Measurements from ENCODE around the gene BEAN1.
"Not testable (repeated sequence)": the region's sequence is repeated elsewhere in the genome, so short reads cannot be mapped to it uniquely, and the experiment has no call there.

Gene BEAN1

GRCh38 chr16:66512272-66513110 is 85.4 kb downstream of the BEAN1 start:
- ChIA-PET CTCF (interaction anchor here (0.7 to 2.3 kb wide), 11 partner anchors 10 to 106 kb away, joined by 3 to 13 read pairs (median 4); partner anchors contain the start of gene CKLF), POLR2A (no interaction called here)
- TF ChIP-seq CTCF (IDR thresholded peaks at IDR 0.05; ENCODE audit: control extremely low read depth, extremely low read depth, low read depth, missing control alignments) = no peak
- no peak for DNase-seq (ENCODE audit: extremely low spot score)

GRCh38 chr16:66513111-66513723 is 86.1 kb downstream of the BEAN1 start:
- no peak for TF ChIP-seq CTCF (IDR thresholded peaks at IDR 0.05; ENCODE audit: control extremely low read depth, extremely low read depth, low read depth, missing control alignments)
- ChIA-PET CTCF (interaction anchor here (1.2 to 2.3 kb wide), 3 partner anchors 30 to 95 kb away, joined by 3 to 13 read pairs (median 4); no protein-coding TSS in a partner anchor), POLR2A (no interaction called here)
- no peak for DNase-seq (ENCODE audit: extremely low spot score)

- CTCF ChIA-PET; POLR2A ChIA-PET; DNase-seq (ENCODE audit: extremely low spot score): not testable (repeated sequence)
Observed at GRCh38 chr16:66514391-66514790, 87.3 kb downstream of the BEAN1 start.

GRCh38 chr16:66514980-66515595 is 88.0 kb downstream of the BEAN1 start:
- POLR2A ChIA-PET; DNase-seq (ENCODE audit: extremely low spot score): not testable (repeated sequence)
- CTCF ChIA-PET = interaction anchor here (0.7 to 1.5 kb wide), 10 partner anchors 9 to 147 kb away, joined by 3 to 5 read pairs (median 4); partner anchors contain the start of gene CKLF

GRCh38 chr16:66515596-66516508 is 88.8 kb downstream of the BEAN1 start:
- no peak for DNase-seq (ENCODE audit: extremely low spot score)
- ChIA-PET POLR2A (no interaction called here), CTCF (interaction anchor here (0.7 to 1.5 kb wide), 10 partner anchors 8 to 148 kb away, joined by 3 to 5 read pairs (median 4); partner anchors contain the start of gene CKLF)
- peak; percentile 38 for TF ChIP-seq CTCF (IDR thresholded peaks at IDR 0.05; ENCODE audit: control extremely low read depth, extremely low read depth, low read depth, missing control alignments)

GRCh38 chr16:66516509-66516807 is 89.4 kb downstream of the BEAN1 start:
- ChIA-PET CTCF (interaction anchor here (1.1 to 1.5 kb wide), 5 partner anchors 8 to 110 kb away, joined by 3 to 5 read pairs (median 4); partner anchors contain the start of gene CKLF), POLR2A (no interaction called here)
- DNase-seq (ENCODE audit: extremely low spot score) = no peak
- TF ChIP-seq CTCF (IDR thresholded peaks at IDR 0.05; ENCODE audit: control extremely low read depth, extremely low read depth, low read depth, missing control alignments) = no peak

Data from GM10248 (cell line).